ENCODE results near the gene YTHDC1.

YTHDC1 gene

DNA sequence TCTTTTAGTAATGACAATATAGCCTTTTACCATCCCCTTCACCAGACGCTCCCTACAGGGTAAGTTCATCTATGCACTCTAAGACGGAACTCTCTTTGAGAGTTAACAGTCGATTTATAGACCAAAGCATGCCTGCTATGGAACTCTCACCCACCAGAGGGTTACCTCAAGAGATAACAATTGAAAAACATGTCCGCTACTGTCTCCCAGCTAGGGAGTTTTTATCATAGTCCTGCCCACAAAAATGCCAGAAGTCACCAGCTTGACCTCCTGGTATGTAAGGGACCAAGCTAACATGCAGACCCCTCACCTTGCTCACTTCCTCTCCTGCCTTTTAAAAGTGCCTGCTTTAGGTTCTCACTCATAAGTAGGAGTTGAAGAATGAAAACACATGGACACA is 16.7 kb upstream of the YTHDC1 start:
- Histone ChIP-seq H3K36me3 (ENCODE audit: insufficient read depth, low read length) (no peaks in the 10 kb centered on the region), H3K9me3 (ENCODE audit: low read depth, low read length) (no peaks in the 10 kb centered on the region), H3K4me3 (no peak overlapping the region), H3K9ac (ENCODE audit: insufficient read length) (no peak overlapping the region), H3K27ac (no peak overlapping the region)
- no peak for TF ChIP-seq FOXP2 (optimal IDR thresholded peaks at IDR 0.05; ENCODE audit: control extremely low read depth, extremely low read length, insufficient read depth)
- no peak for TF ChIP-seq EZH2 (IDR thresholded peaks at IDR 0.05)
- no peak for TF ChIP-seq POLR2AphosphoS5 (IDR thresholded peaks at IDR 0.05; ENCODE audit: borderline replicate concordance, low read depth, low read length)
- DNase-seq (ENCODE audit: low read depth, low spot score) = no peak

DNA sequence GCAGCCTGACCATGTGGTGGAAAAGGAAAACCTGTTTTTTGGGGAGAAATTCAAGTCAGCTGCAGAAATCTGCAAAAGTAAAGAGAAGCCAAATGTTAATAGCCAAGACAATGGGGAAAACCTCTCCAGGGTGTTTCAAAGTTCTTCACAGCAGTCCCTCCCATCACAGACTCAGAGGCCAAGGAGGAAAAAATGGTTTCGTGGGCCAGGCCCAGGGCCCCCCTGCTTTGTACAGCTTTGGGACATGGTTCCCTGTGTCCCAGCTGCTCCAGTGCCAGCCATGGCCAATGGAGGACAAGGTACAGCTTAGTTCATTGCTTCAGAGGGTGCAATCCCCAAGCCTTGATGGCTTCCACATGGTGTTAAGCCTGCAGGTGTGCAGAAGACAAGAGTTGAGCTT is 15.2 kb upstream of the YTHDC1 start:
- no peak for DNase-seq (ENCODE audit: low read depth, low spot score)
- no peak overlapping the region for H3K4me3 ChIP-seq
- no peak for TF ChIP-seq EZH2 (IDR thresholded peaks at IDR 0.05)
- no peak for TF ChIP-seq FOXP2 (optimal IDR thresholded peaks at IDR 0.05; ENCODE audit: control extremely low read depth, extremely low read length, insufficient read depth)
- no peak for TF ChIP-seq POLR2AphosphoS5 (IDR thresholded peaks at IDR 0.05; ENCODE audit: borderline replicate concordance, low read depth, low read length)

DNA sequence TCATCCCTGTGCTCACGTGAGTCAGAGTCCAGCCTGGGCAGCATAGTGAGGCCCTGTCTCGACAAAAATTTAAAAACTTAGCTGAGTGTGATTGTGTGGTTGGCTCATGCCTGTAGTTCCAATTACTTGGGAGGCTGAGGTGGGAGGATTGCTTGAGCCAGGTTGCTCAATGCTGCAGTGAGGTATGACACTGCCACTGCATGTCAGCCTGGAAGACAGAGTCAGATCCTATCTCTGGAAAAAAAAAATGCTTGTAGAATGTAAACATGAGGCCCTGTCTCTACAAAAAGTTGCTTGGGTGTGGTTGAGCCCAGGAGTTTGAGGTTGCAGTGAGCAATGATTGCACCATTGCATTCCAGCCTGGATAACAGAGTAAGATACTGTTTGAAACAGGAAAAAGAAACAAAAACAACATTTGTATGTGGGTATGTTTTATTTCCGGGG is 11.3 kb upstream of the YTHDC1 start:
- Histone ChIP-seq H3K36me3 (ENCODE audit: insufficient read depth, low read length) (no peaks in the 10 kb centered on the region), H3K27ac (no peak overlapping the region), H3K9ac (ENCODE audit: insufficient read length) (no peak overlapping the region), H3K4me3 (no peak overlapping the region), H3K9me3 (ENCODE audit: low read depth, low read length) (no peaks in the 10 kb centered on the region)
- DNase-seq (ENCODE audit: low read depth, low spot score) = no peak
- TF ChIP-seq POLR2AphosphoS5 (IDR thresholded peaks at IDR 0.05; ENCODE audit: borderline replicate concordance, low read depth, low read length) (no peak), FOXP2 (optimal IDR thresholded peaks at IDR 0.05; ENCODE audit: control extremely low read depth, extremely low read length, insufficient read depth) (no peak), EZH2 (IDR thresholded peaks at IDR 0.05) (no peak)

More for the DNA sequence above, 15.2 kb upstream of the YTHDC1 start:
- H3K27ac ChIP-seq = no peak overlapping the region
- no peaks in the 10 kb centered on the region for H3K36me3 ChIP-seq (ENCODE audit: insufficient read depth, low read length)
- no peaks in the 10 kb centered on the region for H3K9me3 ChIP-seq (ENCODE audit: low read depth, low read length)
- no peak overlapping the region for H3K9ac ChIP-seq (ENCODE audit: insufficient read length)

DNA sequence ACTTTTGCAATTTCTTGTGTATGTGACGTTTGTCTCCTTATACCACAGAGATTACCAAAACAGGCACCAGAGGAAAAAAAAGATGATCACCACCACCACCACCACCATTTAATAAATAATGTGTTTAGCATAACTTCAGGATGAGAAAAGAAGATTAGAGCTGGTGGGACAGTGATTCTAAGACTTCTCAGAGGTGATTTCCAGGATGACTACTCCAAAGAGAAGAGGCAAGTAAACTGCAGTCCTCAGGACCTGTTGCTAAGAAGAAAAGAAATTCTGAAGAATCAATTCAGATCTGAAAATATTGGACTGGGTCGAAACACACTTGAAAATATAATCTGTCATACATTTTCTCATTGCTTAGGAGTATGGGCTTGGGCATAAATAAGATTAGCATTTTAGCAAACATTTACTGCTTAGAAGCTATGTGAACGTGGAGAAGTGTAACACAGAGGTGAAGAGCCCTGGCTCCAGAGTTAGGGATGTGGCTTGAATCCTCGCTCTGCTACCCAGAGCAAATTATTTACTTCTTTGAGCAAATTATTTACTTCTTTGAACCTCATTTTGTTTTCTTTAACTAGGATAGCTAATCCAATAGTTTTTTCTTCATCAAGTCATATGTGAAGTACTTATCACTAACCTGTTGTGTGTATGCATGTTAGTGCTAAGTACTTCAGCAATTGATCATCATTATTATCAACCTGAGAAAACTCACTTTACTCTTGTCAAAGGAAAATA is 10.5 kb upstream of the YTHDC1 start:
- DNase-seq (ENCODE audit: low read depth, low spot score) = no peak
- no peaks in the 10 kb centered on the region for H3K36me3 ChIP-seq (ENCODE audit: insufficient read depth, low read length)
- H3K4me3 ChIP-seq = no peak overlapping the region
- no peak overlapping the region for H3K27ac ChIP-seq
- H3K9me3 ChIP-seq (ENCODE audit: low read depth, low read length) = no peaks in the 10 kb centered on the region
- TF ChIP-seq POLR2AphosphoS5 (IDR thresholded peaks at IDR 0.05; ENCODE audit: borderline replicate concordance, low read depth, low read length) (no peak), FOXP2 (optimal IDR thresholded peaks at IDR 0.05; ENCODE audit: control extremely low read depth, extremely low read length, insufficient read depth) (no peak), EZH2 (IDR thresholded peaks at IDR 0.05) (no peak)
- H3K9ac ChIP-seq (ENCODE audit: insufficient read length) = no peak overlapping the region

DNA sequence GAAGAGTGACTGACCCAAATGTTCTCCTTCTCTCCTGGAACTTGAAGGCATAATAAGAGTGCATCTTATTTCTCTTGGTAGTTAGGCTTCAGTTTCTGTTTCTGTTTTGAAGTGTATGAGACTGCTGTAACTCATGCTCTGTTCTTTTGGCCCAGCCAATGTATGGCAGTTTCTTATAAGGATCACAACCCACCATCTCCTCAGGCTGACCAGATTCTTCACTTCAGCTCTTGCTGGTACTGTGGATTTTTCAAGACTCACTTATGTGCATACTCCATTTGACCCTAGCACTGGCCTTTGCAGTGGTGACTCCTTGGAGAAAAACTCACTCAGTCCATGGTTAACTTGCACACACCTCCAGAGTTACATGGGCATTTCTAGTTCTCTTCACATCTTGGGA is 9.6 kb upstream of the YTHDC1 start:
- Histone ChIP-seq H3K9me3 (ENCODE audit: low read depth, low read length) (no peaks in the 10 kb centered on the region), H3K4me3 (no peak overlapping the region), H3K36me3 (ENCODE audit: insufficient read depth, low read length) (no peaks in the 10 kb centered on the region), H3K27ac (no peak overlapping the region), H3K9ac (ENCODE audit: insufficient read length) (no peak overlapping the region)
- TF ChIP-seq EZH2 (IDR thresholded peaks at IDR 0.05) = no peak
- TF ChIP-seq FOXP2 (optimal IDR thresholded peaks at IDR 0.05; ENCODE audit: control extremely low read depth, extremely low read length, insufficient read depth) = no peak
- TF ChIP-seq POLR2AphosphoS5 (IDR thresholded peaks at IDR 0.05; ENCODE audit: borderline replicate concordance, low read depth, low read length) = no peak
- no peak for DNase-seq (ENCODE audit: low read depth, low spot score)

DNA sequence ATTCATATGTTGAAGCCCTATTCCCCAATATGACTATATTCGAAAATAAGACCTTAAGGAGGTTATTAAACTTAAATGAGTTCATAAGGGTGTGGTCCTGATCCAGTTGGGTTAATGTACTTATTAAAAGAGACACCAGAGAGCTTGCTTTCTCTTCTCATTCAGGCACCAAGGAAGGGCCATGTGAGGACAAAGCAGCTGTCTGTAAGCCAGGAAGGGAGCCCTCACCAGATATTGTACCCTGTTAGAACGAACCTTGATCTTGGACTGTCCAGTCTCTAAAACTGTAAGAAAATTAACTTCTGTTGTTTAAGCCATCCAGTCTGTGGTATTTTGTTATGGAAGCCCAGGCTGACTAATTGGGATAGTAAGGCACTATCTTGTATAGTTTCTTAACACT is 9.1 kb upstream of the YTHDC1 start:
- H3K4me3 ChIP-seq = no peak overlapping the region
- no peak for TF ChIP-seq POLR2AphosphoS5 (IDR thresholded peaks at IDR 0.05; ENCODE audit: borderline replicate concordance, low read depth, low read length)
- no peak for TF ChIP-seq EZH2 (IDR thresholded peaks at IDR 0.05)
- TF ChIP-seq FOXP2 (optimal IDR thresholded peaks at IDR 0.05; ENCODE audit: control extremely low read depth, extremely low read length, insufficient read depth) = no peak
- no peak overlapping the region for H3K27ac ChIP-seq
- no peak overlapping the region for H3K9ac ChIP-seq (ENCODE audit: insufficient read length)
- no peak for DNase-seq (ENCODE audit: low read depth, low spot score)
- H3K36me3 ChIP-seq (ENCODE audit: insufficient read depth, low read length) = no peaks in the 10 kb centered on the region
- no peaks in the 10 kb centered on the region for H3K9me3 ChIP-seq (ENCODE audit: low read depth, low read length)

DNA sequence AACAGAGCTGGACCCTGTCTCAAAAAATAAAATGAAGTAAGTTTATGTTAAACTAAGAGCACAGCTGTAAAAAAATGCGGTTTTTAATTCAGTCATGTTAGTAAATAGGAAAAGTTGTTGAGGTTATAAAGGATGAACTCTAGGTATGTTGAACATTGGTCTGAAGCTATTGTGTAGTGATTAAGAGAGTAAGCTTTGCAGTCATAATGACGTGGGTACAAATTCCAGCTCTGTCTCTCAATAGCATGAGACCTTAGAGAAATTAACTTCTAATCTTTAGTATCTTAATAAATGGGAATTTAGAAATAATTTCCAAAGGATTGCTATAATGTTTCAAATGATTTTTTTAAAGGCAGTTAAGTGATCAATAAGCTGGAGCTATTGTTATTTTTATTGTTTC is 2.9 kb upstream of the YTHDC1 start:
- H3K27ac ChIP-seq = no peak overlapping the region
- H3K9ac ChIP-seq (ENCODE audit: insufficient read length) = no peak overlapping the region
- peaks cover 3% of the 10 kb centered on the region; the same call in 1 of the 2 replicates for H3K36me3 ChIP-seq (ENCODE audit: insufficient read depth, low read length)
- no peak for DNase-seq (ENCODE audit: low read depth, low spot score)
- no peak overlapping the region for H3K4me3 ChIP-seq
- no peaks in the 10 kb centered on the region for H3K9me3 ChIP-seq (ENCODE audit: low read depth, low read length)
- TF ChIP-seq EZH2 (IDR thresholded peaks at IDR 0.05) (no peak), POLR2AphosphoS5 (IDR thresholded peaks at IDR 0.05; ENCODE audit: borderline replicate concordance, low read depth, low read length) (no peak), FOXP2 (optimal IDR thresholded peaks at IDR 0.05; ENCODE audit: control extremely low read depth, extremely low read length, insufficient read depth) (no peak)

DNA sequence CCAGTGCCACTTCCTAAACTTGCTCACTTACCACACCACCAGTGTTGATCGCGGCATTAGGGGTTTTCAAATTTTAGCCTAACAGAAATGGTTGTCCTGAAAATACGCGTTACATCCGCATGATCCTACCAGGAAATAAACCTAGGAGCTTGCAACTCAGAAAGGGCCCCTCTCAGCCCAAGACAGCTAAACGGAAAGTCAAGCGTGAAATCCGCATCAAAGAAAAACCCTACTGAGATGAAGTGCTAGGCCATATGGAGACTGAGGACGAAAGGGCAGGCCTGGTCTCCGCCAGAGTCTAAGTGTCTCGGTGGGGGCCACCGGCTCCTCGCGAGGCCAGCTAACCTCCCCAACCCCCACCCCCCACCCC is 626 bp downstream of the YTHDC1 start:
- peaks cover 33% of the 10 kb centered on the region for H3K36me3 ChIP-seq (ENCODE audit: insufficient read depth, low read length)
- DNase-seq (ENCODE audit: low read depth, low spot score) = no peak
- peak overlapping the region; percentile 99 for H3K9ac ChIP-seq (ENCODE audit: insufficient read length)
- no peaks in the 10 kb centered on the region for H3K9me3 ChIP-seq (ENCODE audit: low read depth, low read length)
- H3K4me3 ChIP-seq = peak overlapping the region; percentile 88
- no peak for TF ChIP-seq EZH2 (IDR thresholded peaks at IDR 0.05)
- TF ChIP-seq FOXP2 (optimal IDR thresholded peaks at IDR 0.05; ENCODE audit: control extremely low read depth, extremely low read length, insufficient read depth) = no peak
- no peak for TF ChIP-seq POLR2AphosphoS5 (IDR thresholded peaks at IDR 0.05; ENCODE audit: borderline replicate concordance, low read depth, low read length)
- H3K27ac ChIP-seq = peak overlapping the region; percentile 95; the same call in 1 of the 2 replicates
